RWPE2 (cell line): ENCODE results near the gene LBHD1.
A peak's percentile ranks its signal among the peaks of the same experiment; 100 is the strongest.
"Not testable (repeated sequence)": the region's sequence is repeated elsewhere in the genome, so short reads cannot be mapped to it uniquely, and the experiment has no call there.

Experiments used
- ATAC-seq: fragments of 200-7000 bp; cut with Tn5 transposase; 3 replicates; pipeline ENCODE4 v1.9.1; 2021; ENCODE audit warnings: low read depth
- DNase-seq: peaks from one replicate; pipeline ENCODE4 v3.0.0-alpha.2; 2020; ENCODE audit warnings: low spot score
- H3K27ac ChIP-seq: fragments of 450-650 bp; 2 replicates; pipeline ENCODE4 v1.5.1; 2017; ENCODE audit warnings: mild to moderate bottlenecking; ENCODE audit not compliant: poor library complexity, severe bottlenecking
- H3K27me3 ChIP-seq: fragments of 250-450 bp; sonication (Bioruptor Pico); 2 replicates; pipeline ENCODE4 v1.5.1; 2021; ENCODE audit warnings: mild to moderate bottlenecking, moderate library complexity; ENCODE audit not compliant: insufficient read depth, poor library complexity, severe bottlenecking
- H3K36me3 ChIP-seq: fragments of 250-450 bp; sonication (Bioruptor Pico); 2 replicates; pipeline ENCODE4 v1.5.1; 2020; ENCODE audit warnings: low read depth, mild to moderate bottlenecking, moderate library complexity
- H3K4me1 ChIP-seq: fragments of 250-450 bp; sonication (Bioruptor Pico); 2 replicates; pipeline ENCODE4 v1.5.1; 2021; ENCODE audit warnings: mild to moderate bottlenecking, moderate library complexity; ENCODE audit not compliant: insufficient read depth, poor library complexity, severe bottlenecking
- H3K4me3 ChIP-seq: fragments of 250-450 bp; sonication (Bioruptor Pico); 2 replicates; pipeline ENCODE4 v1.5.1; 2021; ENCODE audit warnings: mild to moderate bottlenecking, moderate library complexity; ENCODE audit not compliant: severe bottlenecking
- H3K9me3 ChIP-seq: fragments of 250-450 bp; sonication (Bioruptor Pico); 2 replicates; pipeline ENCODE4 v1.5.1; 2021; ENCODE audit warnings: mild to moderate bottlenecking, moderate library complexity; ENCODE audit not compliant: severe bottlenecking
- CTCF ChIP-seq: fragments of 450-650 bp; IDR thresholded peaks from one replicate; pipeline ENCODE4 v1.5.1; 2017; ENCODE audit warnings: mild to moderate bottlenecking, moderate library complexity; ENCODE audit not compliant: poor library complexity, severe bottlenecking

Gene LBHD1

GRCh38 chr11:62705880-62706849 lies 34.1 kb upstream of the LBHD1 start:
- DNase-seq (peak; percentile 93), ATAC-seq (peak; percentile 71)
- Histone ChIP-seq H3K4me3 (peak overlapping the region; percentile 63), H3K4me1 (peaks cover 2% of the 10 kb centered on the region), H3K27ac (peak overlapping the region; percentile 44), H3K27me3 (no peaks in the 10 kb centered on the region), H3K9me3 (no peaks in the 10 kb centered on the region), H3K36me3 (peaks cover 20% of the 10 kb centered on the region)
- no peak for TF ChIP-seq CTCF

GRCh38 chr11:62705413-62705812 lies 33.3 kb upstream of the LBHD1 start:
- H3K9me3 ChIP-seq, result no peaks in the 10 kb centered on the region
- peaks cover 2% of the 10 kb centered on the region for H3K4me1 ChIP-seq
- no peak for ATAC-seq
- H3K4me3 ChIP-seq, result peak overlapping the region; percentile 63
- H3K27ac ChIP-seq, result peak overlapping the region; percentile 44
- DNase-seq, result no peak
- TF ChIP-seq CTCF, result no peak
- H3K36me3 ChIP-seq, result peaks cover 16% of the 10 kb centered on the region
- H3K27me3 ChIP-seq, result no peaks in the 10 kb centered on the region

- DNase-seq, H3K27me3 ChIP-seq, H3K4me3 ChIP-seq, H3K4me1 ChIP-seq, H3K9me3 ChIP-seq, H3K27ac ChIP-seq, ATAC-seq: not testable (repeated sequence)
- H3K36me3 ChIP-seq, result peaks cover 15% of the 10 kb centered on the region
Measured at GRCh38 chr11:62703921-62704320, 31.9 kb upstream of the LBHD1 start.

GRCh38 chr11:62702246-62702645 lies 30.2 kb upstream of the LBHD1 start:
- H3K36me3 ChIP-seq, result peaks cover 15% of the 10 kb centered on the region

More at GRCh38 chr11:62702246-62702645, 30.2 kb upstream of the LBHD1 start:
- Histone ChIP-seq H3K4me1 (peaks cover 2% of the 10 kb centered on the region), H3K9me3 (no peaks in the 10 kb centered on the region), H3K4me3 (no peak overlapping the region), H3K27ac (no peak overlapping the region), H3K27me3 (no peaks in the 10 kb centered on the region)
- TF ChIP-seq CTCF, result no peak
- ATAC-seq (no peak), DNase-seq (no peak)
